HCT116 (cell line): ENCODE results near the gene CIB4.

Source experiments
- CTCF ChIP-seq, 3 experiments: fragments of 200-600 bp in 1 of 3; sonication (generic) in 1 of 3; IDR thresholded peaks in 2 of 3; conservative IDR thresholded peaks in 1 of 3; 2 replicates each; pipeline ENCODE4 v1.5.1; 2012 to 2017; ENCODE audit warnings: low read depth in 2 of 3, low read length in 2 of 3, antibody characterized with exemption in 1 of 3, borderline replicate concordance in 1 of 3, control low read depth in 1 of 3, mild to moderate bottlenecking in 1 of 3, mixed read lengths in 1 of 3, mixed run types in 1 of 3, moderate library complexity in 1 of 3; ENCODE audit not compliant: insufficient read depth in 1 of 3
- EZH2phosphoT487 ChIP-seq: fragments of 200-600 bp; IDR thresholded peaks from 2 replicates; pipeline ENCODE4 v1.6.1; 2018; ENCODE audit warnings: antibody characterized with exemption, borderline replicate concordance
- MAX ChIP-seq: IDR thresholded peaks from 2 replicates; pipeline ENCODE4 v1.6.1; 2012
- POLR2AphosphoS5 ChIP-seq: IDR thresholded peaks from 2 replicates; pipeline ENCODE4 v1.6.1; 2011; ENCODE audit warnings: mild to moderate bottlenecking, low read depth, low read length, moderate library complexity
- ZNF274 ChIP-seq: fragments of 200-500 bp; sonication (Bioruptor generic); IDR thresholded peaks from 2 replicates; pipeline ENCODE4 v1.6.1; 2014; ENCODE audit warnings: mild to moderate bottlenecking, low read depth, low read length, inconsistent platforms

GRCh38 chr2:26633993-26634595 is 7.1 kb downstream of the CIB4 start:
- TF ChIP-seq EZH2phosphoT487 (no peak), CTCF (IDR thresholded peaks at IDR 0.05 in 2 of 3, conservative IDR thresholded peaks at IDR 0.05 in 1 of 3; ENCODE audit: borderline replicate concordance in 1 of 3, insufficient read depth in 1 of 3, low read depth in 2 of 3, low read length in 2 of 3) (no peak), ZNF274 (no peak), POLR2AphosphoS5 (no peak), MAX (no peak)
